Psoas muscle (tissue), 8 donors: ENCODE results near the gene STXBP3. TPM values are rescaled to one million over a fixed set of nuclear protein-coding genes. Genes with fewer than 3 reads are reported as not detected.

Experiments
- ATAC-seq, 4 donors: fragments of 200-7000 bp; cut with Tn5 transposase; one replicate each; pipeline ENCODE4 v1.9.1; 2020; ENCODE audit warnings: moderate library complexity in 3 of 4, mild to moderate bottlenecking in 2 of 4
- DNase-seq, 2 donors: peaks; one replicate each; pipeline ENCODE4 v3.0.0-alpha.2; 2020
- H3K27ac ChIP-seq: fragments of 200-600 bp; one replicate; pipeline ENCODE4 v1.8.0; 2022
- H3K27me3 ChIP-seq, 3 donors: fragments of 200-600 bp in 1 of 3; one replicate each; pipeline versions ENCODE4 v1.6.1 to v1.8.0; 2013 to 2022; ENCODE audit warnings: low read length in 2 of 3, mild to moderate bottlenecking in 2 of 3, moderate library complexity in 1 of 3; ENCODE audit not compliant: insufficient read depth in 3 of 3
- H3K36me3 ChIP-seq, 2 donors: fragments of 200-600 bp in 1 of 2; one replicate each; pipeline versions ENCODE4 v1.6.1 to v1.8.0; 2013 to 2022; ENCODE audit warnings: low read depth in 1 of 2, mild to moderate bottlenecking in 1 of 2, moderate library complexity in 1 of 2; ENCODE audit not compliant: insufficient read depth in 1 of 2
- H3K4me1 ChIP-seq: fragments of 200-600 bp; one replicate; pipeline ENCODE4 v1.8.0; 2022
- H3K4me3 ChIP-seq: fragments of 200-600 bp; one replicate; pipeline ENCODE4 v1.8.0; 2022; ENCODE audit warnings: mild to moderate bottlenecking
- H3K9me3 ChIP-seq: fragments of 200-600 bp; one replicate; pipeline ENCODE4 v1.8.0; 2022
- CTCF ChIP-seq: fragments of 200-600 bp; IDR thresholded peaks from one replicate; pipeline ENCODE4 v1.8.0; 2022; ENCODE audit warnings: antibody characterized with exemption
- WGBS, 3 donors: extraction: QIAGEN DNeasy Blood & Tissue Kit; methylation state at CpG; one replicate each; pipeline versions ENCODE4 v1.1.6 to v1.1.7; 2013; 5-methylcytosine and 5-hydroxymethylcytosine counted together
- intact Hi-C, 2 donors: fragments of 100-400 bp; cut with DNase I; formaldehyde crosslinking; loops; one replicate each; pipeline versions ENCODE4 v1.11.0 to v1.14.2; 2022
- polyA plus RNA-seq, 3 donors: library from polyadenylated mRNA; stranded (reverse); fragments of 200-250 nt; gene quantifications; one replicate each; pipeline ENCODE4 v1.2.3, GENCODE V29; 2013
- total RNA-seq, 4 donors: library from RNA; stranded (reverse); fragmentation: NEBNext Ultra II Directional in 2 of 4; extraction: Animal tissue kit (Norgen Biotek cat#: 25700) in 2 of 4; gene quantifications; one replicate each; pipeline versions ENCODE4 v1.2.1 to v1.2.4, GENCODE V29; 2021 to 2023
- donor health status: healthy with polysubstance abuse.
- donor health status: DM: no; HTN: no; CAD: no; lungs with moderate emphysema.
- donor health status: Bipolar disorder and iron deficiency.
- donor health status: healthy.
- donor health status: DM: yes; HTN: yes; CAD: no.
- donor health status: DM: no; HTN: no; CAD: no.
- donor health status: DM: no; HTN: no; CAD: no.
- donor health status: DM: yes; HTN: yes; CAD: no.

Gene STXBP3
- total and polyA plus RNA-seq, 7 donors: 12.7 to 22.3 (median 17.1) TPM

GRCh38 chr1:108718927-108719655 lies 27.4 kb upstream of the STXBP3 start:
- H3K4me3 ChIP-seq: no peak overlapping the region
- ATAC-seq (peak in 2 of 4 donors; percentile 28 to 49), DNase-seq (no peak)
- WGBS, 3 donors: 31 to 34% (median 31%) methylated on average over 6 of the region's 6 CpGs
- no peaks in the 10 kb centered on the region for H3K36me3 ChIP-seq
- intact Hi-C loops: no loop called here
- H3K27ac ChIP-seq: no peak overlapping the region
- no peak for TF ChIP-seq CTCF
- H3K4me1 ChIP-seq: no peaks in the 10 kb centered on the region
- no peaks in the 10 kb centered on the region for H3K9me3 ChIP-seq
- H3K27me3 ChIP-seq: no peaks in the 10 kb centered on the region

GRCh38 chr1:108719656-108720435 lies 26.6 kb upstream of the STXBP3 start:
- H3K27ac ChIP-seq: no peak overlapping the region
- H3K27me3 ChIP-seq: no peaks in the 10 kb centered on the region
- H3K36me3 ChIP-seq: no peaks in the 10 kb centered on the region
- no peaks in the 10 kb centered on the region for H3K9me3 ChIP-seq
- no peak for TF ChIP-seq CTCF
- intact Hi-C loops: no loop called here
- no peak for DNase-seq
- no peaks in the 10 kb centered on the region for H3K4me1 ChIP-seq
- 59 to 67% (median 66%) methylated on average over 8 of the region's 8 CpGs for WGBS, 3 donors
- no peak overlapping the region for H3K4me3 ChIP-seq
- ATAC-seq: peak; percentile 67 to 77 (median 73)

GRCh38 chr1:108722292-108722691 lies 24.2 kb upstream of the STXBP3 start:
- intact Hi-C loops: no loop called here
- Histone ChIP-seq H3K27ac (no peak overlapping the region), H3K4me1 (no peaks in the 10 kb centered on the region), H3K9me3 (no peaks in the 10 kb centered on the region), H3K36me3 (no peaks in the 10 kb centered on the region), H3K4me3 (no peak overlapping the region), H3K27me3 (no peaks in the 10 kb centered on the region)
- no peak for TF ChIP-seq CTCF
- WGBS, 3 donors: 76 to 81% (median 77%) methylated on average over 6 of the region's 6 CpGs
- ATAC-seq (no peak), DNase-seq (no peak)

GRCh38 chr1:108725906-108726305 lies 20.6 kb upstream of the STXBP3 start:
- Histone ChIP-seq H3K9me3 (no peaks in the 10 kb centered on the region), H3K27me3 (no peaks in the 10 kb centered on the region), H3K4me1 (no peaks in the 10 kb centered on the region), H3K4me3 (no peak overlapping the region), H3K27ac (no peak overlapping the region), H3K36me3 (no peaks in the 10 kb centered on the region)
- DNase-seq (no peak), ATAC-seq (no peak)
- intact Hi-C loops: no loop called here
- WGBS, 3 donors: 74 to 87% (median 86%) methylated on average over 1 of the region's 1 CpG
- no peak for TF ChIP-seq CTCF
